PC-3 (cell line): ENCODE data around the gene CD48. TPM values are rescaled to one million over a fixed set of nuclear protein-coding genes. Genes with fewer than 3 reads are reported as not detected.
"Not testable (repeated sequence)": the region's sequence is repeated elsewhere in the genome, so short reads cannot be mapped to it uniquely, and the experiment has no call there.

Experiments used
- ATAC-seq: fragments of 200-7000 bp; cut with Tn5 transposase; 2 replicates; pipeline ENCODE4 v1.9.1; 2020; ENCODE audit warnings: mild to moderate bottlenecking, moderate library complexity
- BruUV-seq: library from RNA; stranded (reverse); fragments of 400-500 nt; replicated peaks from 2 replicates; lab custom pipeline; 2021; lab: Mats Ljungman, UMichigan
- CTCF ChIA-PET: fragments of 300-600 bp; sonication (Branson Sonifier 250); formaldehyde crosslinking; loops from one replicate; lab custom pipeline; 2022; ENCODE audit warnings: antibody characterized with exemption; lab: Charles Lee
- POLR2A ChIA-PET: fragments of 300-600 bp; sonication (Branson Sonifier 250); formaldehyde crosslinking; loops from one replicate; lab custom pipeline; 2022; ENCODE audit warnings: antibody characterized with exemption; ENCODE audit not compliant: unreplicated experiment; lab: Charles Lee
- DNase-seq: peaks from one replicate; pipeline ENCODE4 v3.0.0-alpha.2; 2015
- H2AFZ ChIP-seq: fragments of 300-600 bp; sonication (generic); 2 replicates; pipeline ENCODE4 v1.6.0; 2016; ENCODE audit warnings: antibody characterized with exemption, low read length
- H3F3A ChIP-seq: fragments of 300-600 bp; sonication (generic); one replicate; pipeline ENCODE4 v1.6.0; 2017; ENCODE audit warnings: antibody characterized with exemption, low read length, control low read depth, mild to moderate bottlenecking; ENCODE audit not compliant: unreplicated experiment
- H3K27ac ChIP-seq: fragments of 300-600 bp; sonication (generic); 2 replicates; pipeline ENCODE4 v1.5.1; 2016; ENCODE audit warnings: mild to moderate bottlenecking, low read length
- H3K27me3 ChIP-seq: fragments of 300-600 bp; sonication (generic); 2 replicates; pipeline ENCODE4 v1.6.1; 2016; ENCODE audit warnings: low read length, mixed read lengths
- H3K36me3 ChIP-seq: fragments of 300-600 bp; sonication (generic); 2 replicates; pipeline ENCODE4 v1.6.1; 2016; ENCODE audit warnings: low read depth, mixed run types, low read length, mixed read lengths
- H3K4me1 ChIP-seq: fragments of 300-600 bp; sonication (generic); 2 replicates; pipeline ENCODE4 v1.5.1; 2016; ENCODE audit warnings: low read length; ENCODE audit not compliant: insufficient read depth
- H3K4me2 ChIP-seq: fragments of 300-600 bp; sonication (generic); 2 replicates; pipeline ENCODE4 v1.6.0; 2016; ENCODE audit warnings: low read length
- H3K4me3 ChIP-seq: fragments of 300-600 bp; sonication (generic); 2 replicates; pipeline ENCODE4 v1.5.1; 2016; ENCODE audit warnings: mild to moderate bottlenecking, low read length, mixed read lengths
- H3K79me2 ChIP-seq: fragments of 300-600 bp; sonication (generic); 2 replicates; pipeline ENCODE4 v1.6.1; 2017; ENCODE audit warnings: low read length, mixed read lengths
- H3K9ac ChIP-seq: fragments of 300-600 bp; sonication (generic); 2 replicates; pipeline ENCODE4 v1.6.0; 2016; ENCODE audit warnings: mild to moderate bottlenecking, low read length
- H3K9me2 ChIP-seq: fragments of 300-600 bp; sonication (generic); replicated peaks from 2 replicates; pipeline ENCODE4 v1.6.1; 2016; ENCODE audit warnings: mixed run types, low read length, mixed read lengths
- H3K9me3 ChIP-seq: fragments of 300-600 bp; sonication (generic); 2 replicates; pipeline ENCODE4 v1.6.1; 2016; ENCODE audit warnings: low read length, mixed read lengths
- H4K20me1 ChIP-seq: fragments of 300-600 bp; sonication (generic); 2 replicates; pipeline ENCODE4 v1.6.1; 2016; ENCODE audit warnings: low read length, mixed read lengths
- EZH2 ChIP-seq: fragments of 300-600 bp; sonication (generic); IDR thresholded peaks from one replicate; pipeline ENCODE4 v1.6.1; 2017; ENCODE audit warnings: antibody characterized with exemption, mild to moderate bottlenecking, low read length; ENCODE audit not compliant: unreplicated experiment
- EZH2phosphoT487 ChIP-seq: fragments of 300-600 bp; sonication (generic); IDR thresholded peaks from 2 replicates; pipeline ENCODE4 v1.6.1; 2018; ENCODE audit warnings: mild to moderate bottlenecking, antibody characterized with exemption, low read length, borderline replicate concordance
- intact Hi-C: fragments of 100-400 bp; cut with micrococcal nuclease; formaldehyde crosslinking; loops from 2 replicates; pipeline ENCODE4 v1.9.0; 2023
- total RNA-seq: library from RNA; depleted of rRNA; stranded (reverse); fragments of >200 nt; gene quantifications from 2 replicates; pipeline ENCODE4 v1.2.3, GENCODE V29; 2014
- TF ChIP-seq, protein P1 (sequence below): fragments of 300-600 bp; sonication (generic); conservative IDR thresholded peaks from 2 replicates; pipeline ENCODE4 v1.5.1; 2017; ENCODE audit warnings: antibody characterized with exemption, low read depth, mild to moderate bottlenecking, low read length

The CD48 gene
- total RNA-seq, 1 experiment from 2014 or later = not detected

DNA sequence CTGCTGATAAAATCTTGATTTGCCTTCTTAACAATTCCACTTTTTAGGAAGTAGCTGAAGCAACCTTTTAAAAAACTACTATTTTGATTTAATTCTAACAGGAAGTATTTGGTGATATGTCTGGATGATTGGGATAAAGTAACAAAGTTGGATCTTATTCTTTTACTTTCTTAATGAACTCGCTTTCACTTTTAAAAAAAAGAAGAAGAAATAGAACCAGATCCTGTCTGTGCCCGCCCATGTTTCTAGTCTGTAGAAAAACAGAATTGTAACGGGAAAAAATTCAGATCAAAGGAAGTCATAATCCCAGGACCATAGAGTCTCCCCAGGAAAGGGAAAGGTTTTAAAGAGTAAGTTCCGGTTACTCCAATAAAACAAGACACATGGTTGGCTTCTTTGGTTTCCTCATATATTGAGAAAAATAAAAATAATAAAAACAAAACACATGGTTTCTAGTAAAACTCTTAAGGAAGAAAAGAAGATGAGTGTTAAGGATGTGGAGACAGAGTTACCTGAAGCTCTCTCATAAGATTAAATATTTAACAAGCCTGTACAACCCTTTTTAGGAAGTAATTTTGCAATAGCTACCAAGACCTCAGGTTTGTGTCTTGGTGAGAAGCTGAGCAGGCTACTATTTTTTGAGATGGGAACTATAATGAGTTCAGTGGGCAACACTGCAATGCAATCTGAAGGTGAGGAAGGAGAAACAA, 4.9 kb downstream of the CD48 start:
- Histone ChIP-seq H3K9me3 (no peaks in the 10 kb centered on the region), H3K9me2 (no peaks in the 10 kb centered on the region), H4K20me1 (no peaks in the 10 kb centered on the region), H2AFZ (no peak overlapping the region), H3K9ac (no peak overlapping the region), H3K4me3 (no peak overlapping the region), H3K27ac (no peak overlapping the region), H3K27me3 (peaks cover 97% of the 10 kb centered on the region), H3K36me3 (no peaks in the 10 kb centered on the region), H3K4me1 (no peaks in the 10 kb centered on the region), H3F3A (no peaks in the 10 kb centered on the region), H3K79me2 (no peaks in the 10 kb centered on the region), H3K4me2 (no peak overlapping the region)
- POLR2A ChIA-PET = no interaction called here
- DNase-seq (no peak), ATAC-seq (no peak)
- TF ChIP-seq EZH2 (no peak), EZH2phosphoT487 (no peak)
- TF ChIP-seq, protein P1, sequence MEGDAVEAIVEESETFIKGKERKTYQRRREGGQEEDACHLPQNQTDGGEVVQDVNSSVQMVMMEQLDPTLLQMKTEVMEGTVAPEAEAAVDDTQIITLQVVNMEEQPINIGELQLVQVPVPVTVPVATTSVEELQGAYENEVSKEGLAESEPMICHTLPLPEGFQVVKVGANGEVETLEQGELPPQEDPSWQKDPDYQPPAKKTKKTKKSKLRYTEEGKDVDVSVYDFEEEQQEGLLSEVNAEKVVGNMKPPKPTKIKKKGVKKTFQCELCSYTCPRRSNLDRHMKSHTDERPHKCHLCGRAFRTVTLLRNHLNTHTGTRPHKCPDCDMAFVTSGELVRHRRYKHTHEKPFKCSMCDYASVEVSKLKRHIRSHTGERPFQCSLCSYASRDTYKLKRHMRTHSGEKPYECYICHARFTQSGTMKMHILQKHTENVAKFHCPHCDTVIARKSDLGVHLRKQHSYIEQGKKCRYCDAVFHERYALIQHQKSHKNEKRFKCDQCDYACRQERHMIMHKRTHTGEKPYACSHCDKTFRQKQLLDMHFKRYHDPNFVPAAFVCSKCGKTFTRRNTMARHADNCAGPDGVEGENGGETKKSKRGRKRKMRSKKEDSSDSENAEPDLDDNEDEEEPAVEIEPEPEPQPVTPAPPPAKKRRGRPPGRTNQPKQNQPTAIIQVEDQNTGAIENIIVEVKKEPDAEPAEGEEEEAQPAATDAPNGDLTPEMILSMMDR = no peak
- intact Hi-C loops = no loop called here
- CTCF ChIA-PET = no interaction called here
- BruUV-seq = no TSS peak

DNA sequence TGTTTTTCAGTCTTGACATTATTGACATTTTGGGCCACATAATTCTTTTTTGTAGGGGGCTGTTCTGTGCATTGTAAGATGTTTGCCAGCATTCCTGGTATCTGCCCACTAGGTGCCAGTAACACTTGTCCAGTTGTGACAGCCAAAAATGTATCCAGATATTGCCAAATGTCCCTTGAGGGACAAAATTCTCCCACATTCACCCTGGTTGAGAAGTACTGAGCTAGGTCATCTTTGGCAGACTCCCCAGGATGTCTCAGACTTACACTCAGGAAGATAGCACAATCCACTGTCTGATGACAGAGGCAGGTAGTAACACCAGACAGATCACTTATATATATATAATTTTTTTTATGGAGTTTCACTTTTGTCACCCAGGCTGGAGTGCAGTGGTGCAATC, 5.9 kb downstream of the CD48 start:
- ChIA-PET CTCF (no interaction called here), POLR2A (no interaction called here)
- H4K20me1 ChIP-seq = no peaks in the 10 kb centered on the region
- no peak for DNase-seq
- BruUV-seq = no TSS peak
- no peak for TF ChIP-seq EZH2phosphoT487
- TF ChIP-seq, protein P1 = no peak
- TF ChIP-seq EZH2 = no peak
- no peak overlapping the region for H3K9ac ChIP-seq
- no peak overlapping the region for H3K4me2 ChIP-seq
- H3K27me3 ChIP-seq = peaks cover 97% of the 10 kb centered on the region
- no peaks in the 10 kb centered on the region for H3K79me2 ChIP-seq
- no peaks in the 10 kb centered on the region for H3K36me3 ChIP-seq
- H3K4me1 ChIP-seq = no peaks in the 10 kb centered on the region
- no peaks in the 10 kb centered on the region for H3F3A ChIP-seq
- intact Hi-C loops = no loop called here
- no peak overlapping the region for H3K27ac ChIP-seq
- H3K4me3 ChIP-seq = no peak overlapping the region
- H3K9me3 ChIP-seq = no peaks in the 10 kb centered on the region
- no peaks in the 10 kb centered on the region for H3K9me2 ChIP-seq
- no peak for ATAC-seq
- H2AFZ ChIP-seq = no peak overlapping the region

DNA sequence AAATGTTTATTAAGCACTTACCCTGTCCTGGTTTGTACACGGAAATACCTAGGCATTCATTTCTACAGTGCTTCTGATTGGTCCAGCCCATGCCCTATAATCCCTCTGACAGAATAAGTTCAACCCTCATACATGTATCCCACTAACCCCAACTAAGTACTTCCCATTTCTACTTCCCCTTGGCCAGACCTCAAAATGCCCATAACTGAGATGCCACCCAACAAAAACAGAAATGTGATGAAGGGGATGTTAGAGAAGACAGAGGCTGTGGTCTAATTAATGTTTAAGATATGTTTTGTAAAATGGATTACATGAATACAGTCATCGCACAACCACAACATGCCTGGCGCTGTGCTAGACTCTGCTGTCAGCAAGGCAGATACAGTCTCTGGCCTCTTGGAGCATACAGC, 6.4 kb downstream of the CD48 start:
- H3K4me1 ChIP-seq, H4K20me1 ChIP-seq, DNase-seq, H3K9ac ChIP-seq, H3K36me3 ChIP-seq, BruUV-seq, H3K9me2 ChIP-seq, H3F3A ChIP-seq, POLR2A ChIA-PET, H3K9me3 ChIP-seq, CTCF ChIA-PET, intact Hi-C loops, ATAC-seq, H3K4me2 ChIP-seq, H3K79me2 ChIP-seq, H2AFZ ChIP-seq, H3K4me3 ChIP-seq, H3K27ac ChIP-seq: not testable (repeated sequence)
- H3K27me3 ChIP-seq = peaks cover 97% of the 10 kb centered on the region
